SK-N-SH (cell line): Measurements from ENCODE around the gene MBD3. TPM values are rescaled to one million over a fixed set of nuclear protein-coding genes. Genes with fewer than 3 reads are reported as not detected.

Source experiments
- CTCF ChIA-PET: fragments of 300-600, 350-600 bp; formaldehyde crosslinking; extraction: SDS; loops from one replicate; lab custom pipeline; 2021; lab: Yijun Ruan, JAX
- POLR2A ChIA-PET: fragments of 350-600 bp; sonication (Branson Sonifier 250); formaldehyde crosslinking; extraction: SDS; loops from one replicate; lab custom pipeline; 2020; ENCODE audit warnings: antibody characterized with exemption, inconsistent platforms; lab: Yijun Ruan, JAX
- DNase-seq: peaks from one replicate; pipeline ENCODE4 v3.0.0; 2012
- H2AFZ ChIP-seq: fragments of 200-600 bp; sonication (generic); 2 replicates; pipeline ENCODE4 v1.8.1; 2016; ENCODE audit warnings: antibody characterized with exemption, mild to moderate bottlenecking, low read depth
- H3F3A ChIP-seq: fragments of 200-600 bp; sonication (generic); replicated peaks from 2 replicates; pipeline ENCODE3; 2016; ENCODE audit warnings: antibody characterized with exemption, mild to moderate bottlenecking; ENCODE audit not compliant: insufficient read depth
- H3K27ac ChIP-seq, 2 experiments: fragments of 200-500 bp in 1 of 2; fragments of 200-600 bp in 1 of 2; sonication (Bioruptor generic) in 1 of 2; sonication (generic), shearing (Covaris generic) in 1 of 2; 2 replicates each; pipeline versions ENCODE4 v1.5.1 to v1.6.1; 2014 to 2016; ENCODE audit warnings: low read depth in 2 of 2, inconsistent platforms in 1 of 2, low read length in 1 of 2, mild to moderate bottlenecking in 1 of 2, mixed read lengths in 1 of 2
- H3K27me3 ChIP-seq: fragments of 200-600 bp; sonication (generic), shearing (Covaris generic); 2 replicates; pipeline ENCODE4 v1.6.1; 2016; ENCODE audit warnings: mixed run types; ENCODE audit not compliant: insufficient read depth
- H3K36me3 ChIP-seq, 2 experiments: fragments of 200-500 bp in 1 of 2; fragments of 200-600 bp in 1 of 2; sonication (Bioruptor generic) in 1 of 2; sonication (generic) in 1 of 2; replicated peaks in 1 of 2; 2 replicates each; pipeline versions ENCODE3 to v1.5.1; 2014 to 2016; ENCODE audit warnings: low read length in 1 of 2, mild to moderate bottlenecking in 1 of 2; ENCODE audit not compliant: insufficient read depth in 2 of 2, control insufficient read depth in 1 of 2
- H3K4me1 ChIP-seq, 2 experiments: fragments of 200-500 bp in 1 of 2; fragments of 200-600 bp in 1 of 2; sonication (Bioruptor generic) in 1 of 2; sonication (generic), shearing (Covaris generic) in 1 of 2; 2 replicates each; pipeline versions ENCODE4 v1.5.1 to v1.6.1; 2014 to 2016; ENCODE audit warnings: low read depth in 1 of 2, low read length in 1 of 2, mixed run types in 1 of 2; ENCODE audit not compliant: insufficient read depth in 2 of 2, control insufficient read depth in 1 of 2
- H3K4me2 ChIP-seq: fragments of 200-600 bp; sonication (generic), shearing (Covaris generic); 2 replicates; pipeline ENCODE4 v1.6.1; 2017; ENCODE audit warnings: mixed run types
- H3K4me3 ChIP-seq, 2 experiments: fragments of 200-500 bp in 1 of 2; fragments of 200-600 bp in 1 of 2; sonication (Bioruptor generic) in 1 of 2; sonication (generic), shearing (Covaris generic) in 1 of 2; 2 replicates each; pipeline versions ENCODE4 v1.5.1 to v1.8.1; 2014 to 2016; ENCODE audit warnings: low read depth in 2 of 2, inconsistent platforms in 1 of 2, low read length in 1 of 2, mild to moderate bottlenecking in 1 of 2, mixed read lengths in 1 of 2, moderate library complexity in 1 of 2
- H3K79me2 ChIP-seq: fragments of 200-600 bp; sonication (generic); 2 replicates; pipeline ENCODE4 v1.8.1; 2017; ENCODE audit warnings: mild to moderate bottlenecking; ENCODE audit not compliant: insufficient read depth
- H3K9ac ChIP-seq: fragments of 200-600 bp; sonication (generic); 2 replicates; pipeline ENCODE4 v1.6.1; 2017; ENCODE audit warnings: mixed run types
- H3K9me2 ChIP-seq: fragments of 200-600 bp; sonication (generic); 2 replicates; pipeline ENCODE4 v1.6.1; 2017; ENCODE audit warnings: mixed run types
- H3K9me3 ChIP-seq: fragments of 200-600 bp; sonication (generic); 2 replicates; pipeline ENCODE4 v1.6.1; 2017; ENCODE audit warnings: mixed run types, mild to moderate bottlenecking, moderate library complexity
- H4K20me1 ChIP-seq: fragments of 200-600 bp; sonication (generic); 2 replicates; pipeline ENCODE4 v1.6.1; 2017; ENCODE audit warnings: mild to moderate bottlenecking, mixed run types; ENCODE audit not compliant: insufficient read depth
- ELF1 ChIP-seq: IDR thresholded peaks from 2 replicates; pipeline ENCODE4 v1.4.0; 2012
- FOXJ3 ChIP-seq: sonication (generic); formaldehyde crosslinking; IDR thresholded peaks from 2 replicates; pipeline ENCODE4 v1.5.1; 2020; ENCODE audit warnings: mild to moderate bottlenecking, missing genetic modification reagents
- GATA2 ChIP-seq: sonication (generic); formaldehyde crosslinking; IDR thresholded peaks from 2 replicates; pipeline ENCODE4 v1.5.0; 2020; ENCODE audit warnings: mild to moderate bottlenecking, missing genetic modification reagents
- IRF3 ChIP-seq: fragments of 150-350 bp; IDR thresholded peaks from 2 replicates; pipeline ENCODE4 v1.6.1; 2016; ENCODE audit warnings: mild to moderate bottlenecking, low read depth, low read length
- NFIC ChIP-seq: IDR thresholded peaks from 2 replicates; pipeline ENCODE4 v1.4.0; 2012; ENCODE audit warnings: borderline replicate concordance
- NRF1 ChIP-seq: IDR thresholded peaks from 2 replicates; pipeline ENCODE4 v1.6.1; 2012; ENCODE audit warnings: low read depth, mild to moderate bottlenecking, low read length
- REST ChIP-seq: IDR thresholded peaks from 2 replicates; pipeline ENCODE4 v1.6.1; 2012; ENCODE audit warnings: mild to moderate bottlenecking, low read depth, low read length, moderate library complexity
- SMC3 ChIP-seq: IDR thresholded peaks from 2 replicates; pipeline ENCODE4 v1.6.1; 2012; ENCODE audit warnings: low read depth, low read length, improper control_type of control experiment
- TAF1 ChIP-seq: IDR thresholded peaks from 2 replicates; pipeline ENCODE4 v1.6.1; 2012; ENCODE audit warnings: low read depth, mild to moderate bottlenecking, low read length, moderate library complexity, borderline replicate concordance
- ZBTB33 ChIP-seq: IDR thresholded peaks from 2 replicates; pipeline ENCODE4 v1.4.0; 2012; ENCODE audit warnings: low read depth, borderline replicate concordance
- WGBS: methylation state at CpG from one replicate; pipeline ENCODE4 v1.1.6; 2017; ENCODE audit warnings: low lambda C conversion rate; 5-methylcytosine and 5-hydroxymethylcytosine counted together
- polyA plus RNA-seq, 3 experiments: library from polyadenylated mRNA; depleted of rRNA; stranded (reverse); fragments of >200 nt; gene quantifications; 2 replicates each; pipeline ENCODE4 v1.2.3, GENCODE V29; 2012

The MBD3 gene
- polyA plus RNA-seq, 1 of the 3 experiments (the other 2 are of a cell fraction), result 96.5 TPM

GRCh38 chr19:1634938-1635243, 42.2 kb upstream of the MBD3 start:
- WGBS, result 100% methylated on average over 1 of the region's 5 CpGs
- CTCF ChIA-PET, result interaction anchor here (1.0 to 1.7 kb wide), 2 partner anchors 15 to 89 kb away, joined by 3 to 4 read pairs; no protein-coding TSS in a partner anchor
- peaks cover 26 to 59% of the 10 kb centered on the region in 2 experiments for H3K36me3 ChIP-seq
- no peak overlapping the region for H3K4me3 ChIP-seq
- H3K27me3 ChIP-seq, result no peaks in the 10 kb centered on the region
- H3K4me1 ChIP-seq, result no peaks in the 10 kb centered on the region
- TF ChIP-seq TAF1, result no peak
- no peak for TF ChIP-seq NFIC
- no peak for TF ChIP-seq GATA2
- TF ChIP-seq IRF3, result no peak
- no peak for TF ChIP-seq REST
- TF ChIP-seq ZBTB33, result no peak
- TF ChIP-seq ELF1, result no peak
- TF ChIP-seq NRF1, result no peak
- no peak for TF ChIP-seq SMC3
- TF ChIP-seq FOXJ3 (CRISPR knock-in tag), result no peak
- no peaks in the 10 kb centered on the region for H3K9me2 ChIP-seq
- peaks cover 65% of the 10 kb centered on the region for H3K79me2 ChIP-seq
- H3K9ac ChIP-seq, result no peak overlapping the region
- no peak overlapping the region for H2AFZ ChIP-seq
- no peaks in the 10 kb centered on the region for H3K9me3 ChIP-seq
- H3K4me2 ChIP-seq, result no peak overlapping the region
- no peak overlapping the region for H3K27ac ChIP-seq
- POLR2A ChIA-PET, result no interaction called here
- no peak for DNase-seq
- peaks cover 35% of the 10 kb centered on the region for H4K20me1 ChIP-seq
- no peaks in the 10 kb centered on the region for H3F3A ChIP-seq
